Measurements from ENCODE around the gene KIRREL3. TPM values are rescaled to one million over a fixed set of nuclear protein-coding genes. Genes with fewer than 3 reads are reported as not detected.

The KIRREL3 gene
- polyA plus RNA-seq, 3 donors: 2.1 to 2.6 (median 2.5) TPM

- DNase-seq (ENCODE audit: extremely low read depth in 1 of 11, low read depth in 9 of 11, low spot score in 4 of 11): no peak
Measured at GRCh38 chr11:126817523-126818450, 182.8 kb downstream of the KIRREL3 start.

GRCh38 chr11:126817096-126817495 lies 183.5 kb downstream of the KIRREL3 start:
- no peak for DNase-seq (ENCODE audit: extremely low read depth in 1 of 11, low read depth in 9 of 11, low spot score in 4 of 11)

GRCh38 chr11:126816645-126817044 lies 183.9 kb downstream of the KIRREL3 start:
- no peak for DNase-seq (ENCODE audit: extremely low read depth in 1 of 11, low read depth in 9 of 11, low spot score in 4 of 11)

GRCh38 chr11:126815111-126815510 lies 185.5 kb downstream of the KIRREL3 start:
- no peak for DNase-seq (ENCODE audit: extremely low read depth in 1 of 11, low read depth in 9 of 11, low spot score in 4 of 11)

GRCh38 chr11:126810776-126811175 lies 189.8 kb downstream of the KIRREL3 start:
- no peak for DNase-seq (ENCODE audit: extremely low read depth in 1 of 11, low read depth in 9 of 11, low spot score in 4 of 11)

GRCh38 chr11:126809514-126810289 lies 190.9 kb downstream of the KIRREL3 start:
- no peak for DNase-seq (ENCODE audit: extremely low read depth in 1 of 11, low read depth in 9 of 11, low spot score in 4 of 11)

- peak in 1 of 11 donors; percentile 43 for DNase-seq (ENCODE audit: extremely low read depth in 1 of 11, low read depth in 9 of 11, low spot score in 4 of 11)
Measured at GRCh38 chr11:126808836-126809235, 191.7 kb downstream of the KIRREL3 start.

- DNase-seq (ENCODE audit: extremely low read depth in 1 of 11, low read depth in 9 of 11, low spot score in 4 of 11): peak in 3 of 11 donors; percentile 18 to 37 (median 30)
Measured at GRCh38 chr11:126808296-126808695, 192.3 kb downstream of the KIRREL3 start.

- no peak for DNase-seq (ENCODE audit: extremely low read depth in 1 of 11, low read depth in 9 of 11, low spot score in 4 of 11)
Measured at GRCh38 chr11:126805870-126806269, 194.7 kb downstream of the KIRREL3 start.

- DNase-seq (ENCODE audit: extremely low read depth in 1 of 11, low read depth in 9 of 11, low spot score in 4 of 11): no peak
Measured at GRCh38 chr11:126804363-126804762, 196.2 kb downstream of the KIRREL3 start.

- DNase-seq (ENCODE audit: extremely low read depth in 1 of 11, low read depth in 9 of 11, low spot score in 4 of 11): no peak
Measured at GRCh38 chr11:126800009-126800408, 200.6 kb downstream of the KIRREL3 start.

- DNase-seq (ENCODE audit: extremely low read depth in 1 of 11, low read depth in 9 of 11, low spot score in 4 of 11): no peak
Measured at GRCh38 chr11:126797457-126798169, 203.0 kb downstream of the KIRREL3 start.

GRCh38 chr11:126793596-126793995 lies 207.0 kb downstream of the KIRREL3 start:
- no peak for DNase-seq (ENCODE audit: extremely low read depth in 1 of 11, low read depth in 9 of 11, low spot score in 4 of 11)

GRCh38 chr11:126791991-126792390 lies 208.6 kb downstream of the KIRREL3 start:
- DNase-seq (ENCODE audit: extremely low read depth in 1 of 11, low read depth in 9 of 11, low spot score in 4 of 11): no peak

- no peak for DNase-seq (ENCODE audit: extremely low read depth in 1 of 11, low read depth in 9 of 11, low spot score in 4 of 11)
Measured at GRCh38 chr11:126791446-126791845, 209.1 kb downstream of the KIRREL3 start.

GRCh38 chr11:126790550-126791081 lies 210.0 kb downstream of the KIRREL3 start:
- no peak for DNase-seq (ENCODE audit: extremely low read depth in 1 of 11, low read depth in 9 of 11, low spot score in 4 of 11)

GRCh38 chr11:126782810-126783209 lies 217.8 kb downstream of the KIRREL3 start:
- no peak for DNase-seq (ENCODE audit: extremely low read depth in 1 of 11, low read depth in 9 of 11, low spot score in 4 of 11)

- DNase-seq (ENCODE audit: extremely low read depth in 1 of 11, low read depth in 9 of 11, low spot score in 4 of 11): no peak
Measured at GRCh38 chr11:126781942-126782341, 218.6 kb downstream of the KIRREL3 start.

GRCh38 chr11:126776119-126776518 lies 224.5 kb downstream of the KIRREL3 start:
- no peak for DNase-seq (ENCODE audit: extremely low read depth in 1 of 11, low read depth in 9 of 11, low spot score in 4 of 11)

Data from renal cortex interstitium (tissue), 11 donors.